Glutamatergic neuron (in vitro differentiated cells): ENCODE measurements around the gene SLC30A2. TPM values are rescaled to one million over a fixed set of nuclear protein-coding genes. Genes with fewer than 3 reads are reported as not detected.

Experiments used
- DNase-seq: peaks from one replicate; pipeline ENCODE4 v3.0.0; 2022
- H3K27ac Mint-ChIP-seq: one replicate; pipeline ENCODE4 v1.8.0; 2020; ENCODE audit warnings: mild to moderate bottlenecking, mixed read lengths, inconsistent platforms; ENCODE audit not compliant: unreplicated experiment
- H3K27me3 Mint-ChIP-seq: one replicate; pipeline ENCODE4 v1.8.0; 2020; ENCODE audit warnings: mild to moderate bottlenecking, moderate library complexity, mixed read lengths, inconsistent platforms; ENCODE audit not compliant: unreplicated experiment
- H3K36me3 Mint-ChIP-seq: one replicate; pipeline ENCODE4 v1.8.0; 2020; ENCODE audit warnings: mild to moderate bottlenecking, mixed read lengths, inconsistent platforms; ENCODE audit not compliant: unreplicated experiment
- H3K4me1 Mint-ChIP-seq: one replicate; pipeline ENCODE4 v1.8.0; 2020; ENCODE audit warnings: mild to moderate bottlenecking, low read depth, mixed read lengths, inconsistent platforms; ENCODE audit not compliant: unreplicated experiment
- H3K4me3 Mint-ChIP-seq: one replicate; pipeline ENCODE4 v1.8.0; 2020; ENCODE audit warnings: mild to moderate bottlenecking, mixed read lengths, inconsistent platforms; ENCODE audit not compliant: unreplicated experiment
- H3K9me3 Mint-ChIP-seq: one replicate; pipeline ENCODE4 v1.8.0; 2020; ENCODE audit warnings: mild to moderate bottlenecking, moderate library complexity, mixed read lengths, inconsistent platforms; ENCODE audit not compliant: unreplicated experiment
- CTCF ChIP-seq: fragments of 200-600 bp; sonication (generic); IDR thresholded peaks from one replicate; pipeline ENCODE4 v1.5.0; 2021; ENCODE audit not compliant: partially characterized antibody, unreplicated experiment
- total RNA-seq: library from RNA; stranded (reverse); fragmentation: NEBNext Ultra II Directional; extraction: Animal tissue kit (Norgen Biotek cat#: 25700); gene quantifications from one replicate; pipeline ENCODE4 v1.2.1, GENCODE V29; 2021; ENCODE audit not compliant: unreplicated experiment

The SLC30A2 gene
- total RNA-seq, 1 donor from 2014 or later = not detected

GRCh38 chr1:25991937-25992688 lies 53.8 kb downstream of the SLC30A2 start:
- TF ChIP-seq CTCF = no peak
- H3K4me3 Mint-ChIP-seq = peak overlapping the region; percentile 2
- no peaks in the 10 kb centered on the region for H3K36me3 Mint-ChIP-seq
- peak overlapping the region; percentile 62 for H3K27ac Mint-ChIP-seq
- H3K4me1 Mint-ChIP-seq = peaks cover 46% of the 10 kb centered on the region
- H3K27me3 Mint-ChIP-seq = peaks cover 1% of the 10 kb centered on the region
- peaks cover 2% of the 10 kb centered on the region for H3K9me3 Mint-ChIP-seq
- DNase-seq = no peak

- Mint-ChIP-seq H3K4me1 (peaks cover 41% of the 10 kb centered on the region), H3K4me3 (no peak overlapping the region), H3K36me3 (no peaks in the 10 kb centered on the region), H3K9me3 (peaks cover 2% of the 10 kb centered on the region), H3K27ac (peak overlapping the region; percentile 44), H3K27me3 (peaks cover 2% of the 10 kb centered on the region)
- TF ChIP-seq CTCF = no peak
- no peak for DNase-seq
Observed at GRCh38 chr1:25990702-25991395, 55.1 kb downstream of the SLC30A2 start.

GRCh38 chr1:25990251-25990650 lies 55.7 kb downstream of the SLC30A2 start:
- Mint-ChIP-seq H3K4me3 (no peak overlapping the region), H3K27me3 (peaks cover 5% of the 10 kb centered on the region), H3K9me3 (peaks cover 2% of the 10 kb centered on the region), H3K4me1 (peaks cover 41% of the 10 kb centered on the region), H3K27ac (peak overlapping the region; percentile 44), H3K36me3 (no peaks in the 10 kb centered on the region)
- no peak for DNase-seq
- TF ChIP-seq CTCF = no peak

GRCh38 chr1:25989440-25990234 lies 56.3 kb downstream of the SLC30A2 start:
- Mint-ChIP-seq H3K9me3 (peaks cover 2% of the 10 kb centered on the region), H3K4me1 (peaks cover 41% of the 10 kb centered on the region), H3K27ac (peak overlapping the region; percentile 84), H3K36me3 (no peaks in the 10 kb centered on the region), H3K4me3 (peak overlapping the region; percentile 46), H3K27me3 (peaks cover 5% of the 10 kb centered on the region)
- no peak for DNase-seq
- no peak for TF ChIP-seq CTCF
